GM19238 (cell line): Measurements from ENCODE around the gene PLEKHA7.
A peak's percentile ranks its signal among the peaks of the same experiment; 100 is the strongest.
"Not testable (repeated sequence)": the region's sequence is repeated elsewhere in the genome, so short reads cannot be mapped to it uniquely, and the experiment has no call there.

Experiments used
- DNase-seq: peaks from one replicate; pipeline ENCODE4 v3.0.0; 2011; ENCODE audit warnings: low spot score; ENCODE audit not compliant: insufficient read length

The PLEKHA7 gene, protein sequence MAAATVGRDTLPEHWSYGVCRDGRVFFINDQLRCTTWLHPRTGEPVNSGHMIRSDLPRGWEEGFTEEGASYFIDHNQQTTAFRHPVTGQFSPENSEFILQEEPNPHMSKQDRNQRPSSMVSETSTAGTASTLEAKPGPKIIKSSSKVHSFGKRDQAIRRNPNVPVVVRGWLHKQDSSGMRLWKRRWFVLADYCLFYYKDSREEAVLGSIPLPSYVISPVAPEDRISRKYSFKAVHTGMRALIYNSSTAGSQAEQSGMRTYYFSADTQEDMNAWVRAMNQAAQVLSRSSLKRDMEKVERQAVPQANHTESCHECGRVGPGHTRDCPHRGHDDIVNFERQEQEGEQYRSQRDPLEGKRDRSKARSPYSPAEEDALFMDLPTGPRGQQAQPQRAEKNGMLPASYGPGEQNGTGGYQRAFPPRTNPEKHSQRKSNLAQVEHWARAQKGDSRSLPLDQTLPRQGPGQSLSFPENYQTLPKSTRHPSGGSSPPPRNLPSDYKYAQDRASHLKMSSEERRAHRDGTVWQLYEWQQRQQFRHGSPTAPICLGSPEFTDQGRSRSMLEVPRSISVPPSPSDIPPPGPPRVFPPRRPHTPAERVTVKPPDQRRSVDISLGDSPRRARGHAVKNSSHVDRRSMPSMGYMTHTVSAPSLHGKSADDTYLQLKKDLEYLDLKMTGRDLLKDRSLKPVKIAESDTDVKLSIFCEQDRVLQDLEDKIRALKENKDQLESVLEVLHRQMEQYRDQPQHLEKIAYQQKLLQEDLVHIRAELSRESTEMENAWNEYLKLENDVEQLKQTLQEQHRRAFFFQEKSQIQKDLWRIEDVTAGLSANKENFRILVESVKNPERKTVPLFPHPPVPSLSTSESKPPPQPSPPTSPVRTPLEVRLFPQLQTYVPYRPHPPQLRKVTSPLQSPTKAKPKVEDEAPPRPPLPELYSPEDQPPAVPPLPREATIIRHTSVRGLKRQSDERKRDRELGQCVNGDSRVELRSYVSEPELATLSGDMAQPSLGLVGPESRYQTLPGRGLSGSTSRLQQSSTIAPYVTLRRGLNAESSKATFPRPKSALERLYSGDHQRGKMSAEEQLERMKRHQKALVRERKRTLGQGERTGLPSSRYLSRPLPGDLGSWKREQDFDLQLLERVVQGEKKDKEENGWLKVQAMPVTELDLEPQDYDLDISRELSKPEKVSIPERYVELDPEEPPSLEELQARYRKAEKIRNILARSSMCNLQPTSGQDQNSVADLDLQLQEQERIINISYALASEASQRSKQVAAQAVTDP

GRCh38 chr11:17014321-17014832 lies at the start of gene PLEKHA7:
Gene PLEKHA7 (minus strand): TSS chr11:17014414. CDS start chr11:17014401, 13 bp downstream.
- DNase-seq, result no peak

DNA sequence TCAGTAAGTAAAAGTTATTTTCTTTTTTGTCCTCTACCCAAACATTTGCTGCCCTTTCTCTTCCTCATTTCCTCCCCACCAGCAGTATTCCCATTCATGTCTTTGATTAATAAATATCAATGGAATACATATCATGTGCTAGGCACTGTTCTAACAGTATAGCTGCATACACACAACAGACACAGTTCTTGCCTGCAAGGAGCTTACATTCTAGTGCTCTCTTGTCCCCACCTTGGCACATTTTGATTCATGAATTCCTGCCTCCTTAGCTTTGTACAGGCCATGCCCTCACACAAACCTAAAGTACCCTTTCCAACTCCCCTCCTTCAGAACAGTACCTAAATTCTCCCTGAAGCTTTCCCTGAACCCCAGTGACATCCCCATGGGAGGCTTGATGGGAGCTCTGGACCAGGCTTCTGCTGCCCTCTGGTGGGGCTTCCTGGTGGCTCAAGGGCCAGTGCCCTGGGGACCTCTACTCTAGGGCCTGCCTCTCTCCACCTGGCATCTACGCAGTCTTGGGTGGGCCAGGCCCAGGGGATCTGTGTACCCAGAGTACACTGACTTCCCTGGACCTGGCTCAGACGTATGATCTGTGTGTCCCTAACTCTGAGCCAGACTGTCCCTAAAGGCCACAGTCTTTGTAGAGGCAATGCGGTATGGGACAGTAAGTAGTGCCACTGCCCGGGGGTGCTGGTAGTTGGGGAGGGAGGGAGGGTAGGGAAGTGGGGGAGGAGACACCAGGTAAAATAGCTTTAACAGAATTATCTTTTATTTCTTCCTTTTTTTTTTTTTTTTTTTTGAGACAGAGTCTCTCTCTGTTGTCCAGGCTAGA lies 49.2 kb upstream of the PLEKHA7 start:
- peak; percentile 26 for DNase-seq

GRCh38 chr11:17051146-17051545 lies 36.9 kb upstream of the PLEKHA7 start:
- DNase-seq, result not testable (repeated sequence)

GRCh38 chr11:17048491-17048890 lies 34.3 kb upstream of the PLEKHA7 start:
- not testable (repeated sequence) for DNase-seq

GRCh38 chr11:17046690-17047089 lies 32.5 kb upstream of the PLEKHA7 start:
- DNase-seq, result no peak

DNA sequence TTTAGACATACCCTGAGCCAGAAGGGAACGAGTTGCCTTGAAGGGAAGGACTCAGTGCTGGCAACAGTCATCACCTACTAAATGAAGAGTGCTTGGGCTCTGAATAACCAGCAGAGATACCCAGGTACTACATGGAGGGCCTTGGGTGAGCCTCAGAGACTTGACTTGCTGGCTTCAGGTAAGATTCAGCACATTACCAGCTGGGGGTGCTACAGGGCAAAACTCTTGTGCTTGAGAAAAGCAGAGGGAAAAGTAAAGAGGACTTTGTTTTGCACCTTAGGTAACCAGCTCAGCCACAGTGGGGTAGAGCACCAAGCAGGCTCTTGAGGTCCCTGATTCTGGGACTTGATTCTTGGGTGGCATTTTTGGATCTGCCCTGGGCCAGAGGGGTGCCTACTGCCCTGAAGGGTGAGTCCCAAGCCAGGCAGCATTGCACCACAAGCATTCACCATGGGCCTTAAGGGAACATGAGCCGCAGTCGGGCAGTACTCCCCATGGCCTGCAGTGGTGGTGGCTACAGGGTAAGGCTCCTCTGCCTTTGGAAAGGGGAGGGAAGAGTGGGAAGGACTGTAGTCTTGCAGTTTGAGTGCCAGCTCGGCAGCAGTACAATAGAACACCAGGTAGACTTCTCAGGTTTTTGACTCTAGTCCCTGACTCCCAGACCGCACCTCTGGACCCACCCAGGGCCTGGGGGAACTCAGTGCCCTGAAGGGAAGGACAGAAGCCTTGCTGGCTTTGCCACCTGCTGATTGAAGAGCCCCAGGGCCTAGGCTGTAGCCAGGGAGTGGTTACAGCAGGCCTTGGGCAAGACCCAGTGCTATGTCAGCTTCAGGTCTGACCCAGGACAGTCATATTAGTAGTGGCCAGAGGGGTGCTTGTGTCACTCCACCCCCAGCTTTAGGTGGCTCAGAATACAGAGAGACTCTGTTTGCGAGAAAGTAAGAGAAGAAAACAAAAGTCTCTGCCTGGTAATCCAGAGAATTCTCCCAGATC lies 22.7 kb upstream of the PLEKHA7 start:
- no peak for DNase-seq

DNA sequence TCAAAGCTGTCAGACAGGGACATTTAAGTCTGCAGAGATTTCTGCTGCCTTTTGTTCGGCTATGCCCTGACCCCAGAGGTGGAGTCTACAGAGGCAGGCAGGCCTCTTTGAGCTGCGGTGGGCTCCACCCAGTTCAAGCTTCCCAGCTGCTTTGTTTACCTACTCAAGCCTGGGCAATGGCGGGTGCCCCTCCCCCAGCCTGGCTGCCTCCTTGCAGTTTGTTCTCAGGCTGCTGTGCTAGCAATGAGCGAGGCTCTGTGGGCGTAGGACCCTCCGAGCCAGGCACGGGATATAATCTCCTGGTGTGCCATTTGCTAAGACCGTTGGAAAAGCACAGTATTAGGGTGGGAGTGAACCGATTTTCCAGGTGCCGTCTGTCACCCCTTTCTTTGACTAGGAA lies 19.8 kb upstream of the PLEKHA7 start:
- not testable (repeated sequence) for DNase-seq

- DNase-seq, result no peak
Measured at GRCh38 chr11:17026487-17027082, 12.4 kb upstream of the PLEKHA7 start.

- DNase-seq, result no peak
Measured at GRCh38 chr11:17024924-17025323, 10.7 kb upstream of the PLEKHA7 start.

- no peak for DNase-seq
Measured at GRCh38 chr11:17021511-17021910, 7.3 kb upstream of the PLEKHA7 start.

DNA sequence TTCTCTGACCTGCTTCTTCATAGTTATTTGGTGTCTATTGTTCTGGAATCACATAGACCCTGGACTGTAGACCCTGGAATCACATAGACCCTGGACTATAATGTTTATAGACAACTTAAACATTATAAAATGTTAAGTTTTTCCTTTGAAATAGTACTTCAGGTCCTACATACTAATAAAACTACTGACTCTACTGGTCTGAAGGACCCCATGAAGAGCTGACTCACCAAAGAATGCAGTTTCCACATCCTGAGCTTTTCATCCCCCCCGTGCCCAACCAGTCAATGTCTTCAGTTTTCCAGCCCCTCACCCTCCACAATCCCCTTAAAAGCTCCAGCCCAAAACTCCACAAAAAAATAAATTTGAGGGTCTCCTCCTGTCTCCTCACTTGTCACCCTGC lies 6.6 kb upstream of the PLEKHA7 start:
- no peak for DNase-seq

DNA sequence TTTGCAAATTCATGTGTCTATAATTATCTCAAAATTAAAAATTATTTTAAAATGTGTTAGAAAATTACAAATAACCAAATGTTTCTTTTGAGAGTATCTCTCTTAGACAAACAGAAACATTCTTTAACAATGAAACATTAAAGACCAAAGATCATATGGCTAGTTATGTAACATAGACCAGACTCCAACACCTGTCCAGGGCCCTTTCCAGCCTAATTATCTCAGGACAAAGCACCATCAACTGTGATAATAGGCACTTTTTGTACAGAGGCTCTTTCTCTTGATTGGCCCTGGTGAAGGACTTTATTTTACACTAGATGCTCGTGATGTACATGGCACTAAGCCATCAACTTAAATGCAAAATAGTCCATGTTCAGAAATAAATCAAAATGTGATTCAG lies 5.0 kb upstream of the PLEKHA7 start:
- DNase-seq, result no peak

GRCh38 chr11:17015627-17016126 lies 1.5 kb upstream of the PLEKHA7 start:
- DNase-seq, result no peak

- DNase-seq, result peak; percentile 26
Measured at GRCh38 chr11:17014833-17015626, 816 bp upstream of the PLEKHA7 start.

- DNase-seq, result peak; percentile 22
Measured at GRCh38 chr11:17013548-17014320, 480 bp downstream of the PLEKHA7 start.

GRCh38 chr11:17012712-17013547 lies 1.3 kb downstream of the PLEKHA7 start:
- no peak for DNase-seq
